HK-2 (cell line): Measurements from ENCODE around the gene HOXA3.

Experiments used
- DNase-seq: peaks from one replicate; pipeline ENCODE4 v3.0.0-alpha.2; 2018; ENCODE audit not compliant: unreplicated experiment

The HOXA3 gene

GRCh38 chr7:27156508-27156898 lies 4.1 kb upstream of the HOXA3 start, which contains the start of gene HOXA7:
Gene HOXA7, minus strand, starts transcription at chr7:27156675. Its CDS starts 130 bp downstream, at chr7:27156545.
- DNase-seq = peak; percentile 80

GRCh38 chr7:27155816-27156507 lies 3.6 kb upstream of the HOXA3 start:
- DNase-seq = peak; percentile 60

- DNase-seq = peak; percentile 80
Measured at GRCh38 chr7:27154901-27155815, 2.8 kb upstream of the HOXA3 start.

GRCh38 chr7:27154369-27154768 lies 2.0 kb upstream of the HOXA3 start:
- DNase-seq = no peak

- no peak for DNase-seq
Measured at GRCh38 chr7:27153526-27153925, 1.1 kb upstream of the HOXA3 start.

- no peak for DNase-seq
Measured at GRCh38 chr7:27152816-27153442, 546 bp upstream of the HOXA3 start.

- no peak for DNase-seq
Measured at GRCh38 chr7:27151341-27151930, 947 bp downstream of the HOXA3 start.

GRCh38 chr7:27150568-27151340 lies 1.6 kb downstream of the HOXA3 start:
- DNase-seq = peak; percentile 83

GRCh38 chr7:27149842-27150567 lies 2.4 kb downstream of the HOXA3 start:
- DNase-seq = no peak

GRCh38 chr7:27148756-27149641 lies 3.4 kb downstream of the HOXA3 start:
- no peak for DNase-seq

- DNase-seq = peak; percentile 70
Measured at GRCh38 chr7:27148031-27148755, 4.2 kb downstream of the HOXA3 start.

GRCh38 chr7:27147199-27148030 lies 5.0 kb downstream of the HOXA3 start, which contains the start of gene HOXA6:
Gene HOXA6, minus strand, starts transcription at chr7:27147774. Its CDS starts 25 bp downstream, at chr7:27147749.
- peak; percentile 65 for DNase-seq

GRCh38 chr7:27146491-27147198 lies 5.7 kb downstream of the HOXA3 start:
- DNase-seq = no peak

GRCh38 chr7:27145914-27146412 lies 6.4 kb downstream of the HOXA3 start:
- no peak for DNase-seq

- DNase-seq = no peak
Measured at GRCh38 chr7:27145165-27145913, 7.0 kb downstream of the HOXA3 start.

GRCh38 chr7:27144781-27145164 lies 7.6 kb downstream of the HOXA3 start:
- DNase-seq = no peak
